OCI-LY7 (cell line): ENCODE data around the gene MPHOSPH6.

Experiments used
- EZH2phosphoT487 ChIP-seq: fragments of 200-600 bp; sonication (generic); IDR thresholded peaks from 2 replicates; pipeline ENCODE4 v1.6.1; 2018; ENCODE audit warnings: low read depth, borderline replicate concordance, mild to moderate bottlenecking, mixed run types, antibody characterized with exemption, low read length, moderate library complexity, mixed read lengths
- TF ChIP-seq, protein P1 (sequence below): fragments of 200-600 bp; sonication (generic); conservative IDR thresholded peaks from 2 replicates; pipeline ENCODE4 v1.5.1; 2014; ENCODE audit warnings: mild to moderate bottlenecking, antibody characterized with exemption, low read length, moderate library complexity, mixed read lengths

DNA sequence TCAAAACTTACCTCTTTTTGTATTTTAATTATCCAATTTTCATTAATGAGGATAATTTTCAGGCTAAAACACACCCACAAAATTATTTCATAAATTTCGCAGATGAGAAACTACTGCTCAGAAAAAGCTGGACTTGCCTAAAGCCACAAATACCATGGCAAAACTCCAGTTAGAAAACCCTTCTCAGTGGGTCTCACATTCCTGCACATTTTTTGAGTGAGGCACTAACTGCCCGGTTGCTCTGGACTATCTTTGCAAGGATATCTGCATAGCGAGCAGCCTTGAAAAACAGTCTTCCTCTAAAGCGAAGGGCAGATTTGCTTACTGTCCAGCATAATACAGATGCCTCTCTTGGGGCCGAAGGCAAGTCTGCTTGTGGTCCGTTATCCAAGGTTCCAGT, 9.8 kb downstream of the MPHOSPH6 start:
- TF ChIP-seq, protein P1, sequence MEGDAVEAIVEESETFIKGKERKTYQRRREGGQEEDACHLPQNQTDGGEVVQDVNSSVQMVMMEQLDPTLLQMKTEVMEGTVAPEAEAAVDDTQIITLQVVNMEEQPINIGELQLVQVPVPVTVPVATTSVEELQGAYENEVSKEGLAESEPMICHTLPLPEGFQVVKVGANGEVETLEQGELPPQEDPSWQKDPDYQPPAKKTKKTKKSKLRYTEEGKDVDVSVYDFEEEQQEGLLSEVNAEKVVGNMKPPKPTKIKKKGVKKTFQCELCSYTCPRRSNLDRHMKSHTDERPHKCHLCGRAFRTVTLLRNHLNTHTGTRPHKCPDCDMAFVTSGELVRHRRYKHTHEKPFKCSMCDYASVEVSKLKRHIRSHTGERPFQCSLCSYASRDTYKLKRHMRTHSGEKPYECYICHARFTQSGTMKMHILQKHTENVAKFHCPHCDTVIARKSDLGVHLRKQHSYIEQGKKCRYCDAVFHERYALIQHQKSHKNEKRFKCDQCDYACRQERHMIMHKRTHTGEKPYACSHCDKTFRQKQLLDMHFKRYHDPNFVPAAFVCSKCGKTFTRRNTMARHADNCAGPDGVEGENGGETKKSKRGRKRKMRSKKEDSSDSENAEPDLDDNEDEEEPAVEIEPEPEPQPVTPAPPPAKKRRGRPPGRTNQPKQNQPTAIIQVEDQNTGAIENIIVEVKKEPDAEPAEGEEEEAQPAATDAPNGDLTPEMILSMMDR: no peak
- TF ChIP-seq EZH2phosphoT487: no peak
